HG03439 (cell line): ENCODE results near the gene CASP8.

Experiments used
- ATAC-seq: cut with Tn5 transposase; IDR thresholded peaks from one replicate; pipeline ENCODE4 v1.9.1; 2021; ENCODE audit warnings: mild to moderate bottlenecking, moderate library complexity; ENCODE audit not compliant: unreplicated experiment

CASP8 gene

GRCh38 chr2:201322772-201323171 is 62.4 kb downstream of the CASP8 start:
- no peak for ATAC-seq

- ATAC-seq = no peak
These were observed 67.3 kb downstream of the CASP8 start for GRCh38 chr2:201327678-201328077.

DNA sequence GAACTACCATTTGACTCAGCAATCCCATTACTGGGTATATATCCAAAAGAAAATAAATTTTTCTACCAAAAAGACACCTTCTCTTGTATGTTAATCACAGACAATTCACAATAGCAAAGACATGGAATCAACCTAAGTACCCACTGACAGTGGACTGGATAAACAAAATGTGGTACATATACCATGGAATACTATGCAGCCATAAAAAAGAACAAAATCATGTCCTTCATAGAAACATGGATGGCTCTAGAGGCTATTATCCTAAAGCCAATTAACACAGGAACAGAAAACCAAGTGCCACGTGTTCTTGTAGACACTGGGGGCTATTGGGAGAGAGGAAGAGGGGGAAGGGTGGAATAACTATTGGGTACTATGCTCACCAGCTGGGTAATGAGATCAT is 69.1 kb downstream of the CASP8 start:
- no peak for ATAC-seq
